CD14-positive monocyte (primary cell): ENCODE data around the gene BTBD6. TPM values are rescaled to one million over a fixed set of nuclear protein-coding genes. Genes with fewer than 3 reads are reported as not detected.
A peak's percentile ranks its signal among the peaks of the same experiment; 100 is the strongest.

Experiments used
- DNase-seq, 3 donors: peaks; one replicate each; pipeline ENCODE4 v3.0.0-alpha.2; 2011 to 2022
- H2AFZ ChIP-seq: 2 replicates; pipeline ENCODE4 v1.6.0; 2012; ENCODE audit warnings: mild to moderate bottlenecking, low read depth, low read length, inconsistent platforms; ENCODE audit not compliant: insufficient read depth, poor library complexity, severe bottlenecking
- H3K27ac ChIP-seq, 2 donors: 1 replicate in 1 of 2; 2 replicates in 1 of 2; pipeline ENCODE4 v1.5.1; 2012 to 2013; ENCODE audit warnings: low read length in 2 of 2, control low read depth in 1 of 2, inconsistent platforms in 1 of 2, low read depth in 1 of 2, mild to moderate bottlenecking in 1 of 2
- H3K27me3 ChIP-seq, 2 donors: one replicate each; pipeline versions ENCODE4 v1.6.0 to v1.6.1; 2011 to 2013; ENCODE audit warnings: low read length in 2 of 2; ENCODE audit not compliant: control insufficient read depth in 2 of 2, insufficient read depth in 2 of 2
- H3K36me3 ChIP-seq, 2 donors: replicated peaks in 1 of 2; 1 replicate in 1 of 2; 2 replicates in 1 of 2; pipeline versions ENCODE4 v1.5.1 to v1.6.1; 2012 to 2013; ENCODE audit warnings: low read length in 2 of 2, control low read depth in 1 of 2, inconsistent platforms in 1 of 2, mild to moderate bottlenecking in 1 of 2; ENCODE audit not compliant: insufficient read depth in 2 of 2, control insufficient read depth in 1 of 2
- H3K4me1 ChIP-seq, 2 donors: 1 replicate in 1 of 2; 2 replicates in 1 of 2; pipeline versions ENCODE4 v1.5.1 to v1.6.1; 2012 to 2013; ENCODE audit warnings: low read length in 2 of 2, control low read depth in 1 of 2, inconsistent platforms in 1 of 2, mild to moderate bottlenecking in 1 of 2, moderate library complexity in 1 of 2; ENCODE audit not compliant: insufficient read depth in 2 of 2, control insufficient read depth in 1 of 2
- H3K4me2 ChIP-seq: replicated peaks from 2 replicates; pipeline ENCODE3; 2012; ENCODE audit warnings: low read length, moderate library complexity, mild to moderate bottlenecking; ENCODE audit not compliant: poor library complexity, severe bottlenecking; ENCODE audit errors: extremely low read depth
- H3K4me3 ChIP-seq, 3 experiments: fragments of 200-600 bp in 1 of 3; sonication (generic) in 1 of 3; replicated peaks in 1 of 3; 1 replicate in 2 of 3; 2 replicates in 1 of 3; pipeline ENCODE4 v1.5.1; 2011 to 2013; ENCODE audit warnings: low read length in 3 of 3, mild to moderate bottlenecking in 3 of 3, control low read depth in 2 of 3, low read depth in 2 of 3, inconsistent platforms in 1 of 3, moderate library complexity in 1 of 3
- H3K79me2 ChIP-seq: 2 replicates; pipeline ENCODE4 v1.6.0; 2012; ENCODE audit warnings: mild to moderate bottlenecking, control low read depth, inconsistent platforms, low read length, moderate library complexity; ENCODE audit not compliant: insufficient read depth
- H3K9ac ChIP-seq: 2 replicates; pipeline ENCODE4 v1.6.0; 2017; ENCODE audit warnings: low read length, mild to moderate bottlenecking; ENCODE audit not compliant: insufficient read depth, poor library complexity, severe bottlenecking
- H3K9me3 ChIP-seq, 2 donors: replicated peaks in 1 of 2; 1 replicate in 1 of 2; 2 replicates in 1 of 2; pipeline versions ENCODE4 v1.5.1 to v1.6.1; 2012 to 2013; ENCODE audit warnings: low read length in 2 of 2, control low read depth in 1 of 2; ENCODE audit not compliant: control insufficient read depth in 1 of 2, insufficient read depth in 1 of 2
- H4K20me1 ChIP-seq: 2 replicates; pipeline ENCODE4 v1.6.0; 2012; ENCODE audit warnings: mild to moderate bottlenecking, low read length, control low read depth, moderate library complexity; ENCODE audit not compliant: insufficient read depth
- H3K27ac Mint-ChIP-seq, 7 donors: one replicate each; pipeline ENCODE4 v1.8.0; 2020; ENCODE audit warnings: mild to moderate bottlenecking in 7 of 7, mixed read lengths in 7 of 7, moderate library complexity in 6 of 7, inconsistent platforms in 2 of 7
- H3K27me3 Mint-ChIP-seq, 3 donors: one replicate each; pipeline ENCODE4 v1.8.0; 2021 to 2022; ENCODE audit warnings: low read depth in 3 of 3, mild to moderate bottlenecking in 3 of 3, mixed read lengths in 3 of 3, moderate library complexity in 3 of 3, inconsistent platforms in 1 of 3
- H3K36me3 Mint-ChIP-seq, 2 donors: one replicate each; pipeline ENCODE4 v1.8.0; 2020; ENCODE audit warnings: mixed read lengths in 2 of 2, inconsistent platforms in 1 of 2, mild to moderate bottlenecking in 1 of 2
- H3K4me1 Mint-ChIP-seq: one replicate; pipeline ENCODE4 v1.8.0; 2020; ENCODE audit warnings: mild to moderate bottlenecking, mixed read lengths
- H3K4me3 Mint-ChIP-seq, 2 donors: one replicate each; pipeline ENCODE4 v1.8.0; 2020; ENCODE audit warnings: mild to moderate bottlenecking in 2 of 2, mixed read lengths in 2 of 2, moderate library complexity in 1 of 2
- H3K9me3 Mint-ChIP-seq, 7 donors: one replicate each; pipeline ENCODE4 v1.8.0; 2020 to 2022; ENCODE audit warnings: mixed read lengths in 7 of 7, mild to moderate bottlenecking in 6 of 7, moderate library complexity in 6 of 7, inconsistent platforms in 2 of 7
- CTCF ChIP-seq: fragments of 200-600 bp; IDR thresholded peaks from one replicate; pipeline ENCODE4 v1.8.0; 2022; ENCODE audit warnings: antibody characterized with exemption, mild to moderate bottlenecking
- WGBS: methylation state at CpG from one replicate; pipeline ENCODE4 v1.1.5; 2013; ENCODE audit warnings: missing lambda C conversion rate; ENCODE audit not compliant: insufficient coverage; 5-methylcytosine and 5-hydroxymethylcytosine counted together
- intact Hi-C, 2 donors: fragments of 100-400 bp; cut with micrococcal nuclease; formaldehyde crosslinking; loops; one replicate each; pipeline versions ENCODE4 v1.15.0 to v1.15.1; 2023
- polyA plus RNA-seq, 3 donors: library from polyadenylated mRNA; depleted of rRNA in 1 of 3; unstranded in 2 of 3; stranded (reverse) in 1 of 3; fragments of 300-500 nt in 2 of 3; fragments of >200 nt in 1 of 3; fragmentation: Illumina TruSeq in 2 of 3; gene quantifications; 1 replicate in 2 of 3; 2 replicates in 1 of 3; pipeline ENCODE4 v1.2.3, GENCODE V29; 2012 to 2021

Gene BTBD6
- polyA plus RNA-seq, 3 donors: 1.3 to 24.4 (median 6.3) TPM

DNA sequence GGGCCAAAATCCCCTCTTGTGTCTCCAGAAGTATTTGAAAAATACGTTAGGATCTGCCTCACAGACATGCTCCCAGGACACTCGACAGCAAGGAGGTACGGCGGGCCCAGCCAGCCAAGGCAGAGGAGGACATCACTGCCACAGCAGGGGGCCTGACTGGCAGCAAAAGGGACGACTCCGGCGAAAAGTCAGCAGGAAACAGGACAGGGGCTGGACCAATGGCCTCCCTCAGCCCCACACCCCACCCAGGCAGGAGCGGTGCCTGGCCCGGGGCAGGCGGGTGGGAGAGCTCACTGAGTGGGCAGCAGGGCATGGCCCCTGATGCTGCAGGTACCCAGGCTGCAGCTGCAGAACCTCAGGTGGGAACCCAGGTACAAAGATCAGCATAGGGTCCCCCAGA is 34.7 kb downstream of the BTBD6 start:
- peaks cover 92% of the 10 kb centered on the region for H4K20me1 ChIP-seq
- peaks cover 6 to 8% of the 10 kb centered on the region in 2 donors for H3K4me1 ChIP-seq
- Mint-ChIP-seq H3K9me3 (no peaks in the 10 kb centered on the region), H3K36me3 (peaks cover 38 to 64% of the 10 kb centered on the region in 2 donors), H3K4me3 (no peak overlapping the region), H3K4me1 (peaks cover 25% of the 10 kb centered on the region), H3K27ac (no peak overlapping the region), H3K27me3 (no peaks in the 10 kb centered on the region)
- intact Hi-C loops: no loop called here
- H3K27me3 ChIP-seq: no peaks in the 10 kb centered on the region
- no peak for DNase-seq
- H3K79me2 ChIP-seq: peaks cover 58% of the 10 kb centered on the region
- no peak overlapping the region for H3K4me2 ChIP-seq
- TF ChIP-seq CTCF: no peak
- H3K27ac ChIP-seq: no peak overlapping the region
- no peaks in the 10 kb centered on the region for H3K9me3 ChIP-seq
- H2AFZ ChIP-seq: no peak overlapping the region
- peaks cover 7 to 38% of the 10 kb centered on the region in 2 donors for H3K36me3 ChIP-seq
- H3K9ac ChIP-seq: no peak overlapping the region
- WGBS: 87% methylated on average over 8 of the region's 10 CpGs
- no peak overlapping the region for H3K4me3 ChIP-seq

DNA sequence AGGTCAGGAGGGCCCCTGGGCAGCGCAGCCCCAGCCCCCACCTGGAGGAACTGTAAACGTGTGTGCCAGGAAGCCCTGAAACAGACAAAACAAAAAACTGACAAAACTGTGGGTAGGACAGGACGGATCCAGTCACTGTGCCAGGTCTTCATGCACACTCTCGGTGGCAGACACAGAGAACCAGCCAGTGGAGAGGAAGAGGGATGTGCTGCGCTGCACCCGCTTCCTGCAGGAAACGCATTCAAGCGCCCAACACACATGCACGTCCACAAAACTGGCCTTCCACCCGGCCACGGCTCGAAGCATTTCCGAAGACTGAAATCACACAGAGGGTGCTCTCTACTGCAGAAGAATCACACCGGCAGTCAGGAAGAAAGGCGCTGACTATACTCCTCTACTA is 35.6 kb downstream of the BTBD6 start:
- H3K9ac ChIP-seq: no peak overlapping the region
- peaks cover 6 to 8% of the 10 kb centered on the region in 2 donors for H3K4me1 ChIP-seq
- H4K20me1 ChIP-seq: peaks cover 83% of the 10 kb centered on the region
- intact Hi-C loops: no loop called here
- peaks cover 7 to 38% of the 10 kb centered on the region in 2 donors for H3K36me3 ChIP-seq
- H3K27me3 Mint-ChIP-seq: no peaks in the 10 kb centered on the region
- H3K79me2 ChIP-seq: peaks cover 55% of the 10 kb centered on the region
- no peak for TF ChIP-seq CTCF
- WGBS: 15% methylated on average over 13 of the region's 15 CpGs
- H3K27ac Mint-ChIP-seq: peak overlapping the region in 1 of 7 donors; percentile 46
- no peaks in the 10 kb centered on the region for H3K9me3 ChIP-seq
- no peak for DNase-seq
- H3K4me1 Mint-ChIP-seq: peaks cover 25% of the 10 kb centered on the region
- no peak overlapping the region for H3K4me2 ChIP-seq
- no peaks in the 10 kb centered on the region for H3K9me3 Mint-ChIP-seq
- no peak overlapping the region for H3K27ac ChIP-seq
- H3K36me3 Mint-ChIP-seq: peaks cover 38 to 67% of the 10 kb centered on the region in 2 donors
- no peak overlapping the region for H3K4me3 ChIP-seq
- no peaks in the 10 kb centered on the region for H3K27me3 ChIP-seq
- no peak overlapping the region for H3K4me3 Mint-ChIP-seq
- no peak overlapping the region for H2AFZ ChIP-seq
